Activated naive CD4-positive, alpha-beta T cell treated with anti-CD3 and anti-CD28 coated beads for 36 hours (primary cell): ENCODE data around the gene PLEKHG3. TPM values are rescaled to one million over a fixed set of nuclear protein-coding genes. Genes with fewer than 3 reads are reported as not detected.

Experiments
- CTCF ChIA-PET: fragments of 350-600 bp; sonication (Branson Sonifier 250); formaldehyde crosslinking; loops from one replicate; lab custom pipeline; 2021; ENCODE audit warnings: antibody characterized with exemption; lab: Charles Lee
- DNase-seq: peaks from one replicate; pipeline ENCODE4 v3.0.0-alpha.2; 2020
- H3K27ac Mint-ChIP-seq: one replicate; pipeline ENCODE4 v1.8.0; 2021; ENCODE audit warnings: mild to moderate bottlenecking, mixed read lengths
- H3K27me3 Mint-ChIP-seq: one replicate; pipeline ENCODE4 v1.8.0; 2021; ENCODE audit warnings: low read depth, mixed read lengths
- H3K36me3 Mint-ChIP-seq: one replicate; pipeline ENCODE4 v1.8.0; 2021; ENCODE audit warnings: low read depth, mixed read lengths
- H3K4me1 Mint-ChIP-seq: one replicate; pipeline ENCODE4 v1.8.0; 2021; ENCODE audit warnings: low read depth, mixed read lengths
- H3K4me3 Mint-ChIP-seq: one replicate; pipeline ENCODE4 v1.8.0; 2021; ENCODE audit warnings: mild to moderate bottlenecking, moderate library complexity, mixed read lengths
- H3K9me3 Mint-ChIP-seq: one replicate; pipeline ENCODE4 v1.8.0; 2021; ENCODE audit warnings: mixed read lengths
- intact Hi-C: fragments of 100-400 bp; cut with micrococcal nuclease; formaldehyde crosslinking; loops from one replicate; pipeline ENCODE4 v1.15.1; 2023
- total RNA-seq, 2 experiments: library from RNA; stranded (reverse); gene quantifications; one replicate each; pipeline ENCODE4 v1.2.3, GENCODE V29; 2021

PLEKHG3 gene
- total RNA-seq, 2 experiments from 2014 or later: 0.48 to 1.1 TPM

DNA sequence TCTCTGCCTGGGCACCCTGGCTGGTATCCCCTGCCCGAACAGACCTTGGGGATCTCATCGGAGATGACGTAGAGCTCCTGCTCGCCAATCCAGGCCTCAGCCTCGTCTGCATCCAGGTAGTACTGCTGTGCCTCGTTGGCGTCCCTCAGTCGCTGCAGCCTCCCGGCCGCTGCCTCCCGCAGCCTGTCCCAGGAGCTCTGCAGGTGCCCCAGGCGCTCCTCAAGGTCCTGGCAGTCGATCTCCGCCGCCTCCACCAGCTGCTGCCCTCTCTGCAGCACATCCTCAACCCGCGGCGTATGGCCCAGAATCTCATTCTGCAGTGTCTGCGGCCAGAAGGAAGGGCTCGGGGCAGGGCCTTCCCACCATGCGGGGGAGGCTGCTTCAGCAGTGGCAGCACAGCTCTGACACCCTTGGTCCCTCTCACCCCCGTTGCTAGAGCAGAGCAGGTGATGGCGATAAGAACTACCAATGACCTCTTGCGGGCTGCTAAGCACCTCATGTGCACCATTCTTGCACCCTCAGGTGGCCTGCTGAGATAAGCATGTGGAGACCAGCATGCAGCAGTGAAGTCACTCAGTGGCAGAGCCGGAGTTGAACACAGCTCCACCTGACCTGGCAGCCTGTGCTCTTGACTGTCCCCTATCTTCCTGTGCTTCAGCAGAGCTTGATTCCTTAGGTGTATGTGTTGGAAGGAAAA, 71.0 kb downstream of the PLEKHG3 start:
- Mint-ChIP-seq H3K4me1 (peaks cover 9% of the 10 kb centered on the region), H3K9me3 (no peaks in the 10 kb centered on the region), H3K36me3 (no peaks in the 10 kb centered on the region), H3K27ac (no peak overlapping the region), H3K4me3 (no peak overlapping the region), H3K27me3 (no peaks in the 10 kb centered on the region)
- intact Hi-C loops: no loop called here
- CTCF ChIA-PET: interaction anchor here (0.6 to 2.8 kb wide), 4 partner anchors 10 to 117 kb away, joined by 3 to 8 read pairs (median 4); no protein-coding TSS in a partner anchor
- no peak for DNase-seq

- CTCF ChIA-PET: interaction anchor here (1.1 kb wide), 1 partner anchor 13 kb away, joined by 3 read pairs; no protein-coding TSS in a partner anchor
- no peaks in the 10 kb centered on the region for H3K36me3 Mint-ChIP-seq
- DNase-seq: no peak
- intact Hi-C loops: no loop called here
- H3K4me1 Mint-ChIP-seq: no peaks in the 10 kb centered on the region
- no peak overlapping the region for H3K27ac Mint-ChIP-seq
- no peaks in the 10 kb centered on the region for H3K27me3 Mint-ChIP-seq
- no peak overlapping the region for H3K4me3 Mint-ChIP-seq
- no peaks in the 10 kb centered on the region for H3K9me3 Mint-ChIP-seq
Measured at GRCh38 chr14:64777461-64777860, 73.2 kb downstream of the PLEKHG3 start.

DNA sequence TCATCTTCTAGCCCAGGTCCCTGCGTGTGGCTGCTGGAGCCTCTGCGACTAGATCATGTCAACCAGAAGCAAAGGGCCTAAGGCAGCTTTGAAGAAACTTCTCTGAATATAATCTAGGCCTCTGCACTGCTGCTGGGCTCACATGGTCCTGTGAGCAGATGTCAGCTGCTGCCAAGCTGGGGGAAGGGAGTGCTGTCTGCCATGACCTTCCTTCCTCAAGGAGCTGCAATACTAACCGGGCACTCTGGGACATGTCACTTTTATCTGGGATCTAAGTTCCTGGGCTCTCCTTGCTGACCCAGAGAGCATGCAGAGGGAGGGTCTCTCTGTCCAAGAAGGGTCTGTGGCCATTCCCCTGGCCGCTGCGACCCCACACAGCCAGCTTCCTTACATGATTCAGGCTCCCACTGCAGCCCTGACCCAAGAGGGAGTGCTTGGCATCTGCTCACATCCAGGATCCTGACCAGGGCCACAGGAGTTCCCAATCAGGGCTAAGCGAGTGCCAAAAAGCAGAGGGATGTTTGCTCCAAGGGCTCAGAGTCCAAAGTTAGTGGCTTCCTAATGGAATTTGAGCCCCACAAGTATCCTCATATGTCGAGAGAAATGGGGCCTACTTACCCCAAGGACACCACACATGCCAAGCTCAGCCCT, 74.0 kb downstream of the PLEKHG3 start:
- DNase-seq: no peak
- H3K27ac Mint-ChIP-seq: no peak overlapping the region
- H3K4me3 Mint-ChIP-seq: no peak overlapping the region
- no peaks in the 10 kb centered on the region for H3K9me3 Mint-ChIP-seq
- intact Hi-C loops: no loop called here
- no peaks in the 10 kb centered on the region for H3K36me3 Mint-ChIP-seq
- CTCF ChIA-PET: interaction anchor here (1.6 kb wide), 1 partner anchor 13 kb away, joined by 6 read pairs; no protein-coding TSS in a partner anchor
- H3K4me1 Mint-ChIP-seq: no peaks in the 10 kb centered on the region
- H3K27me3 Mint-ChIP-seq: no peaks in the 10 kb centered on the region

- no peaks in the 10 kb centered on the region for H3K9me3 Mint-ChIP-seq
- CTCF ChIA-PET: interaction anchor here (0.6 to 1.6 kb wide), 3 partner anchors 15 to 226 kb away, joined by 3 to 6 read pairs (median 3); no protein-coding TSS in a partner anchor
Measured at GRCh38 chr14:64779472-64779871, 75.2 kb downstream of the PLEKHG3 start.

DNA sequence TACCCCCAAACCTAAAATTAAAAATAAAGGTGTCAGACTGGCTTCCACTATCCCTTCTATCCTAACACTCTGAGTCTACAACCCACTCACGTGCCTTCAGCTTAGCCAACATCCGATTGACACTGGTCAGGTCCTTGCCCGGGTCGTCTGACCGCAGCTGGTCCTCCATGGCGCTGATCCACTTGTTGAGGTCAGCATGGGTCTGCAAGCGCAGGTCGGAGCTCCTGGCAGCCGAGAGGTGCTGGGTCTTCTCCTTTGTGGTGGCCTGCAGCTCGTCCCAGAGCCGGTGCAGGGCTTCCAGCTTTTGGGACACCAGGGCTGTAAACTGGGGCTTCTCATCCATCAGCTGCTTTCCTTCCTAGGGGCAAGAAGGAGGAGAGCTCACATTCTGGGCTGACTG, 78.0 kb downstream of the PLEKHG3 start:
- CTCF ChIA-PET: interaction anchor here (0.7 to 1.6 kb wide), 2 partner anchors 23 to 139 kb away, joined by 3 to 4 read pairs; no protein-coding TSS in a partner anchor
- intact Hi-C loops: no loop called here
- no peak for DNase-seq
- H3K9me3 Mint-ChIP-seq: no peaks in the 10 kb centered on the region
- H3K4me3 Mint-ChIP-seq: no peak overlapping the region
- no peaks in the 10 kb centered on the region for H3K4me1 Mint-ChIP-seq
- H3K27ac Mint-ChIP-seq: no peak overlapping the region
- no peaks in the 10 kb centered on the region for H3K36me3 Mint-ChIP-seq
- H3K27me3 Mint-ChIP-seq: no peaks in the 10 kb centered on the region

More at GRCh38 chr14:64779472-64779871, 75.2 kb downstream of the PLEKHG3 start:
- Mint-ChIP-seq H3K27ac (no peak overlapping the region), H3K27me3 (no peaks in the 10 kb centered on the region), H3K4me1 (no peaks in the 10 kb centered on the region), H3K4me3 (no peak overlapping the region), H3K36me3 (no peaks in the 10 kb centered on the region)
- DNase-seq: no peak
- intact Hi-C loops: no loop called here

DNA sequence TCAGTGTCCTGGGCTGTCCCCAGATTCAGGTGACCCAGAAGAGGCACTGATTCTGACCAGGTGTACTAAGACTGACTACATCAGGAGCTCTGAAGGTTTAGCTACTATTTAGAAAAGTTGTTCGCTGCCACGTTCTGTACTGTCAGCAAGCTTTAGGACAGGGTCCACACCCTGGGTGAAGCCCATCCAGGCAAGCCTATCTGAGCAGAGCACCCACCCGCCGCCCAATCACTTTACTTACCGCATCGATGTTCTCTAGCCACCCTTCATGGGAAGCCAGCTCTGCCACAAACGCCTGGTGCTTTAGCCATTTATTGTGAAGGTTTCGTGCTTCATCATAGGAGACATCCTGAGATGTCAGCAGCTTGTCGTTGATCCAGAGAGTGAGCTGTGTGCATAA, 79.8 kb downstream of the PLEKHG3 start:
- no peaks in the 10 kb centered on the region for H3K9me3 Mint-ChIP-seq
- CTCF ChIA-PET: no interaction called here
- H3K4me3 Mint-ChIP-seq: no peak overlapping the region
- H3K27ac Mint-ChIP-seq: no peak overlapping the region
- H3K27me3 Mint-ChIP-seq: no peaks in the 10 kb centered on the region
- intact Hi-C loops: no loop called here
- no peaks in the 10 kb centered on the region for H3K36me3 Mint-ChIP-seq
- DNase-seq: no peak
- H3K4me1 Mint-ChIP-seq: no peaks in the 10 kb centered on the region

DNA sequence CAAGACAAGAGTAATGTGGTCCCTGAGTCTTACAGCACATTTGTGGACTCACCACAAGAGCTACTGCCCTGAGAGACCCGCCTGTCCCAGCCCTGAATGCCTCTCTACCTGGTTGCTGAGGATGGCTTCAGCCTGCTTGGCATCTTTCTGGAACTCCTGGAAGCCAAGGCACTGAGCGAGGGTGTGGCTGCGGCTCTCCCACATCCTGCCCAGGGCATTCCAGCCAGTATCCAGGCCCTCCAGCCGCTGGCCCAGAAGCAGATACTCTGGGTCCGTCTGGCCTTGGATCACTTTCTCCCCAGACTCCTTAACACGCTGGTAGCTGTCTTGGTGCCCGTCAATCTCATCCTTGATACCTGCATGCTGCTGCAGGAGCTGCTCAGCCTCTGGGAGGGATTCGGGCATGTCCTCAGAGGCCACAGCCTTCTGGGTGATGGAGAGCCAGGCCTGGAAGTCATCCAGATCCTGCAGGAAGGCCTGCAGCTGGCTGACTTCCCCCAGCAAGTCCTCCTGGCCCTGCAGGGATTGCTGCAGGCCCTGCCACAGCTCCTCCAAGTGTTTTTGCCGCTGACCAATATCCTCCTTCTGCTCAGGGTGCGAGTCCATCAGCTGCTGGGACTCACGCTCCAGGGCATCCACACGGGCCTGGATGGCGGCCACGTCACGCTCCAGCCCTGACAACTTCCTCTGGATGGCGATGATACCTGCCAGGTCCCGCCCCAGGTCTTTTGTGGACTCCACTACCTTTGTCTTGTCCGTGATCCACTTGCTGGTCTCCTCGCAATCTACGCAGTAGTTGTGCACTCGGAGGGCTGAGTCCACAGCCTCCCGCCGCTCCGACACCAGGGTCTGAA, 82.3 kb downstream of the PLEKHG3 start:
- CTCF ChIA-PET: interaction anchor here (0.6 kb wide), 1 partner anchor 106 kb away, joined by 3 read pairs; no protein-coding TSS in a partner anchor
- no peaks in the 10 kb centered on the region for H3K9me3 Mint-ChIP-seq
- no peak for DNase-seq
- H3K27me3 Mint-ChIP-seq: no peaks in the 10 kb centered on the region
- H3K4me1 Mint-ChIP-seq: no peaks in the 10 kb centered on the region
- no peaks in the 10 kb centered on the region for H3K36me3 Mint-ChIP-seq
- H3K4me3 Mint-ChIP-seq: no peak overlapping the region
- intact Hi-C loops: no loop called here
- no peak overlapping the region for H3K27ac Mint-ChIP-seq

GRCh38 chr14:64787619-64788018, 83.4 kb downstream of the PLEKHG3 start:
- H3K27me3 Mint-ChIP-seq: no peaks in the 10 kb centered on the region

DNA sequence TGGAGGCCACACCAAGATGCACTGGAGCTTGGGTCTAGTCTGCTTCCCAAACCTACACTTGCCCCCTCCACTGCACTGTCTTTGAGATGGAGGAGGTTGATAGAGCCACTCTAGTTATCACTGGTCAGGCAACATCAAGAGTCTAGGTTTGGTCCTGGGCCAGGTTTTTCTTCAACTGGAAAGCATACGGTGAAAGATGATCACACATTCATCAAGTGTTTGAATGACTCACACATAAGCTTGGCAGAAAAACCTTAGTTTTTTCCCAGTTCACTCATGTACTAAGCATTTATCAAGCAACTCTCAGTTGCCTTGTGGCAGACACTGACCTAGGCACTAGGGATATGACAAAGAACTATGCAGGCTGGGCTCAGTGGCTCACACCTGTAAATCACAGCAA, 84.5 kb downstream of the PLEKHG3 start:
- Mint-ChIP-seq H3K27me3 (no peaks in the 10 kb centered on the region), H3K36me3 (no peaks in the 10 kb centered on the region), H3K9me3 (no peaks in the 10 kb centered on the region), H3K4me1 (no peaks in the 10 kb centered on the region), H3K4me3 (no peak overlapping the region), H3K27ac (no peak overlapping the region)
- DNase-seq: peak; percentile 17
- intact Hi-C loops: no loop called here
- CTCF ChIA-PET: interaction anchor here (0.6 kb wide), 1 partner anchor 32 kb away, joined by 3 read pairs; no protein-coding TSS in a partner anchor

More at GRCh38 chr14:64787619-64788018, 83.4 kb downstream of the PLEKHG3 start:
- H3K4me3 Mint-ChIP-seq: no peak overlapping the region
- CTCF ChIA-PET: no interaction called here
- no peak overlapping the region for H3K27ac Mint-ChIP-seq
- intact Hi-C loops: no loop called here
- no peak for DNase-seq
- H3K4me1 Mint-ChIP-seq: no peaks in the 10 kb centered on the region
- H3K36me3 Mint-ChIP-seq: no peaks in the 10 kb centered on the region
- H3K9me3 Mint-ChIP-seq: no peaks in the 10 kb centered on the region

DNA sequence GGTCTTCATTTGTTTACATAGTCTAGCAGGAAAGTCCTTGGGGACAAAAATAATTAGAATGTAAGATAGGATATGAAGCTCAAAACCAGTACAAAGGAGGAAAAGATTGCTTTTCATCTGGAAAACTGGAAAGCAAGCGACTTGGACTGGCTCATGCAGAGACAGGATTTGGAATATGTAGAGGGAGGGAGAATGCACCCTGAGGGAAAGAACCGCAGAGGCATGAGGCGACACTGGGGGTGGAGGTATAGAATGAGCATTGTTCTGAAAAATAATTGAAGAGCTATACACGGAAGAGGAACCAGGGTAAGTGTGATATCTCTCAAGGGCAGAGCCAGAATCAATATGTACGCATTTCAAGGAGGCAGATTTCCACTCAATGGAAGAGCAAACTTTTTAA, 85.5 kb downstream of the PLEKHG3 start:
- Mint-ChIP-seq H3K4me3 (no peak overlapping the region), H3K9me3 (no peaks in the 10 kb centered on the region), H3K36me3 (no peaks in the 10 kb centered on the region), H3K27ac (no peak overlapping the region), H3K4me1 (no peaks in the 10 kb centered on the region), H3K27me3 (no peaks in the 10 kb centered on the region)
- CTCF ChIA-PET: interaction anchor here (0.7 to 1.3 kb wide), 2 partner anchors 10 to 340 kb away, joined by 3 to 4 read pairs; no protein-coding TSS in a partner anchor
- DNase-seq: no peak
- intact Hi-C loops: no loop called here

DNA sequence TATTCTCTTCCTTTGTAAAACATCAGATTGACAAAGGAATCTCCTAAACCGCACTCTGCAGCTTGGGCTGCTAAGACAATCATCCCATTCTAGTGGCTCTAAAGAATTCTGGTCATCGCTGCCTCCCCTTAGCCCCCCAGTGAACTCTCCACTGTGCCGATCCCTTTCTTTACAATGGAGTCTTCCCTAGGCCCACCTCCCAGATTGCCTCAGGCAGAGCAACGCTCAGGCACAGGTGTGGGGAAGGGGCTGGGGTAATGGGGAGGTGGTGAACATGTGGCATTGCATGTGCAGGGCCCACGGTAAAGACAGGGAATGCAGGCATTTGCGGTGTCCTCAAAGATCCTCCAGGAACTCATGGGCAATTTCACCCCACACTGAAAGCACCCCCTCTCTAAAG, 86.3 kb downstream of the PLEKHG3 start:
- Mint-ChIP-seq H3K4me1 (no peaks in the 10 kb centered on the region), H3K27me3 (no peaks in the 10 kb centered on the region), H3K36me3 (no peaks in the 10 kb centered on the region), H3K27ac (no peak overlapping the region), H3K4me3 (no peak overlapping the region), H3K9me3 (no peaks in the 10 kb centered on the region)
- no peak for DNase-seq
- CTCF ChIA-PET: interaction anchor here (1.3 kb wide), 1 partner anchor 10 kb away, joined by 4 read pairs; no protein-coding TSS in a partner anchor
- intact Hi-C loops: no loop called here

DNA sequence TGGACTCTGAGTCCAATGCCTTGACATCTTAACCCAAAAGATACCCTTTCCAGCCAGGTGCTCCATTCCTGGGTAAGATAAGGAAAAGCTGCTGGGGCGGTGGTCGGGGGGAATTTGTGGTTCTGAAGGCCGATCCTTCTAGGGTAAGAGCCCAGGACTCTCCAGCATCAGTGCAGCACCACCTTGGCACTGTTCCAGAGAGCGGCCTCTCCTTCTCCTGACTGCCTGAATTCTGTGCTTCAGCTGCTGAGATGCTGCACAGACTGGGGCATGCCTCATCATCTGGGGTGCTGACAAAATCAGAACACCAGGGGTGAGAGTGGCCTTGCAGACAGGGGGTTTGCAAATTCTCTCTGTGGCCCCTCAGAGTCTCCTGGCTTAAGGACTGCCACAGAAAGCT, 88.0 kb downstream of the PLEKHG3 start:
- Mint-ChIP-seq H3K4me1 (no peaks in the 10 kb centered on the region), H3K27me3 (no peaks in the 10 kb centered on the region), H3K9me3 (no peaks in the 10 kb centered on the region), H3K4me3 (no peak overlapping the region), H3K27ac (no peak overlapping the region), H3K36me3 (no peaks in the 10 kb centered on the region)
- CTCF ChIA-PET: no interaction called here
- no peak for DNase-seq
- intact Hi-C loops: no loop called here
